Activated CD4-positive, alpha-beta T cell treated with anti-CD3 and anti-CD28 coated beads for 36 hours (primary cell): ENCODE results near the gene GPRIN1. TPM values are rescaled to one million over a fixed set of nuclear protein-coding genes. Genes with fewer than 3 reads are reported as not detected.
A peak's percentile ranks its signal among the peaks of the same experiment; 100 is the strongest.

Source experiments
- ATAC-seq: fragments of 200-7000 bp; cut with Tn5 transposase; one replicate; pipeline ENCODE4 v1.10.0; 2021; ENCODE audit warnings: mild to moderate bottlenecking, moderate library complexity
- CTCF ChIA-PET: fragments of 350-600 bp; sonication (Branson Sonifier 250); formaldehyde crosslinking; loops from one replicate; lab custom pipeline; 2021; ENCODE audit warnings: antibody characterized with exemption; lab: Charles Lee
- POLR2A ChIA-PET: fragments of 350-600 bp; sonication (Branson Sonifier 250); formaldehyde crosslinking; loops from one replicate; lab custom pipeline; 2021; ENCODE audit warnings: antibody characterized with exemption, inconsistent platforms; lab: Charles Lee
- DNase-seq: peaks from one replicate; pipeline ENCODE4 v3.0.0-alpha.2; 2020
- H3K27ac Mint-ChIP-seq: one replicate; pipeline ENCODE4 v1.8.0; 2021; ENCODE audit warnings: mixed read lengths
- H3K27me3 Mint-ChIP-seq: one replicate; pipeline ENCODE4 v1.8.0; 2021; ENCODE audit warnings: mixed read lengths
- H3K36me3 Mint-ChIP-seq: one replicate; pipeline ENCODE4 v1.8.0; 2021; ENCODE audit warnings: low read depth, mixed read lengths
- H3K4me1 Mint-ChIP-seq: one replicate; pipeline ENCODE4 v1.8.0; 2021; ENCODE audit warnings: mixed read lengths
- H3K4me3 Mint-ChIP-seq: one replicate; pipeline ENCODE4 v1.8.0; 2021; ENCODE audit warnings: mild to moderate bottlenecking, moderate library complexity, mixed read lengths
- H3K9me3 Mint-ChIP-seq: one replicate; pipeline ENCODE4 v1.8.0; 2021; ENCODE audit warnings: low read depth, mixed read lengths
- intact Hi-C, 2 experiments: fragments of 100-400 bp; cut with DNase I in 1 of 2; cut with micrococcal nuclease in 1 of 2; formaldehyde crosslinking; loops; one replicate each; pipeline versions ENCODE4 v1.14.2 to v1.15.1; 2022 to 2024; cut with DNase I, micrococcal nuclease
- total RNA-seq, 2 experiments: library from RNA; stranded (reverse); gene quantifications; one replicate each; pipeline ENCODE4 v1.2.3, GENCODE V29; 2021

The GPRIN1 gene
- total RNA-seq, 2 experiments from 2014 or later: 3.8 to 4.1 TPM

DNA sequence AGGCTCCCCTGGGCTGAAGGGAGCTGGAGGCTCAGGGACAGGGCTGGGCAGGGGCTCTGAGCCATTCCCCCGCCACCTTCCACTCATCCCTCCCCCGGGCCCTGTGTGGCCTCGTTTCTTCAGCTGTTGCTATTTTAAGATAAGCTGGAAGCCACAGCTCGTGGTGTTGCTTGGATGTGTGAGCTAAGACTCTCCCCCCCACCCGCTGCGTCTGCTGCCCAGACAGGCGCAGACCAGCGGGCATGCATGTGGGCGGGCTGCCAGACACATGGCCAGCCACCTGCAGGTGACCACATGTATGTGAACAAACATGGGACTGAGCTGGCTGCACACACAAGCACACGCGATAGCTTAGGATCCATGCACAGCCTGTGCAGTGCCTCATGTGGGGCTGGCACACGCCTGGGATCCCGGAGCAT lies 11.7 kb upstream of the GPRIN1 start:
- H3K27me3 Mint-ChIP-seq: peaks cover 48% of the 10 kb centered on the region

DNA sequence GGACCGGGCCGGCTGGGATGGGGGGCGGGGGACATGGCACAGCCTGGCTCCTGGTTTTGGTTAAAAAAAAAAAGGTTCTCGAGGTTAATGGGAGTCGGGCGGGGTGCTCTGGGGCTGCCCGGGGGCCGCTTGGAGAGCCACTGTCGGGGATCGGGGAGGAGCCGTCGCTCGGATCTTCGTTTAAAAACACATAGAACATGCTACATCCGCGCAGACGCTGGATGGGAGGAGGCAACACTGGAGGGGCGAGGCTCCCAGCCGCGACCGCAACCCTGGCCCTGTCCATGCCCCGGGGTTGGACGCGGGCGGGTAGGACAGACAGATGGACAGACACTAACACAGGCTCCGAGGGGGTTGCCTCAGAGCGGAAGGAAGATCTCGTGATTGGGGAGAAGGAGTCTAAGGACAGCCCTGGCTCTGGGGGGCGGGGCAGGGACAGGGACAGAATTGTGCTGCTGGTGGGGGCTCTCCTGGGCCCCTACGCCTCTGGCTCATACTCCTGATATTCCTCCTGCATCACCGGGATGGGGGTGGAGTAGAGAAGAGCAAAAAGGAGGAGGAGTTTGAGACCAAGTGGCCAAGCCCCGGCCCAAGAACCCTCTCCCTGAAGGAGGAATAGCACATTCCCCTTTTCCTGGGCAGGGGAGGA lies 10.5 kb upstream of the GPRIN1 start:
- Mint-ChIP-seq H3K9me3 (no peaks in the 10 kb centered on the region), H3K27me3 (peaks cover 46% of the 10 kb centered on the region), H3K4me3 (peak overlapping the region; percentile 42), H3K4me1 (peaks cover 8% of the 10 kb centered on the region), H3K36me3 (no peaks in the 10 kb centered on the region), H3K27ac (no peak overlapping the region)
- ATAC-seq (no peak), DNase-seq (no peak)
- ChIA-PET CTCF (no interaction called here), POLR2A (no interaction called here)
- intact Hi-C loops: no loop called here

More for the DNA sequence above, 11.7 kb upstream of the GPRIN1 start:
- Mint-ChIP-seq H3K27ac (no peak overlapping the region), H3K36me3 (no peaks in the 10 kb centered on the region), H3K4me1 (peaks cover 8% of the 10 kb centered on the region), H3K4me3 (no peak overlapping the region), H3K9me3 (no peaks in the 10 kb centered on the region)
- CTCF ChIA-PET: interaction anchor here (0.7 to 1.9 kb wide), 3 partner anchors 39 to 473 kb away, joined by 3 to 4 read pairs (median 4); no protein-coding TSS in a partner anchor
- no peak for DNase-seq
- intact Hi-C loops: no loop called here
- POLR2A ChIA-PET: no interaction called here
- ATAC-seq: no peak

DNA sequence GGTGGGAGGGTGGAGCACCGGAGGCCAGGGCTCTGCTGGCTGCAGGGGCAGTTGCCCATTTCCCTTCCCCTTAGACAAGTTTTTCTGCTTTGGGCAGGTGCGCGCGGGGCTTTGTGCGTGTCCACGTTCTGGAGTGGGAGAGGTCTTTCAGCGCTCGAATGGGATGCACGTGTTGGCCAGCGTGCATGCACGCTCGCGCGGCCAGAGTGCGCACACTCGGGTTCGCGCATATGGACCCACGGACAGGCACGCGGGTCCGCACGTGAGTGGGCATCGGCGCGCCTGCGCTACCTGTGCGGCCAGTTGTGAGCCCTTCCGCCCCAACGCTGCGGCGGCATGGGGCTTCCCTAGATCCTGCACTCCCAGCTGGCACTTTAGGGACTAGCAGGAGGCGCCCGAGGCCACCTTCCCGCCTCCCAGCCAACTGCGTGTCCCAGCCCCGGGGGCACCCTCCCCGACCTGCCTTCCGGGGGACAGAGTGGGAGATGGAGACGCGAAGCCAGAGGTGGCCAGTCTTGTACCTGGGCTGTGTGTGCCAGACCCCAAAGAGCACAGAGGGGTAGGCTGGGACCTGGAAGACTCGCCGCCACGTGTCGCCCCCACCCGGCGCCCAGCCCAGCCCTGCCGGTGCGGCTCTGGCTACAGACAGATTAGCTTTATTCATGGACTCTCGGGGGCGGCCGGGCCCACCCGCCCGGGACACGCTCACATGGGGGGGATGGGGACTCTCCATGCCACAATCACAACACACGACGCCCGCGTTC lies 9.8 kb upstream of the GPRIN1 start:
- CTCF ChIA-PET: interaction anchor here (0.7 kb wide), 1 partner anchor 465 kb away, joined by 3 read pairs; no protein-coding TSS in a partner anchor
- Mint-ChIP-seq H3K9me3 (no peaks in the 10 kb centered on the region), H3K27ac (no peak overlapping the region), H3K4me3 (peak overlapping the region; percentile 42), H3K36me3 (no peaks in the 10 kb centered on the region), H3K4me1 (peaks cover 8% of the 10 kb centered on the region), H3K27me3 (peaks cover 48% of the 10 kb centered on the region)
- no peak for ATAC-seq
- intact Hi-C loops: loop anchor here (1.0 kb wide), 5 partner anchors 9 to 203 kb away; partner anchors contain the start of genes CLTB (in 1 of the 2), EIF4E1B (in 1 of the 2), GPRIN1 (in 1 of the 2) and SNCB (in 1 of the 2)
- DNase-seq: no peak
- POLR2A ChIA-PET: no interaction called here

DNA sequence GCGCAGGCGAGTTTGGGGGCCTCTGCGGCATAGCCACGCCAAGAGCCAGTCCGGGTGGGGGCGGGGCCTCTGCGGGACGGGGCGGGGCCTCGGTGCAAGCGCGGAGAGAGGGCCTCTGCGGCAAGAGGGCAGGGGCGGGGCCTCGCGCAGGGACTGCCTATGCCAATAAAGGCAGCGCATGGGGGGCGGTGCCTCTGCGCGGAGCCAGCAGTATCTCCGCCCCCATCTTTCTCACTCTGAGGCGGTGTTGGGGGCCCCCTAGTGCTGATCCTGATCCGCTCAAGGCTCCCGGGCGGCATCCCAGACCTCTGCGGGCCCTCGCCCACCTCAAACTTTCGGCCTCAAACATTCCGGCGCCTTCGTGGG lies 9.2 kb upstream of the GPRIN1 start:
- H3K27me3 Mint-ChIP-seq: peaks cover 46% of the 10 kb centered on the region
- H3K9me3 Mint-ChIP-seq: no peaks in the 10 kb centered on the region
- H3K27ac Mint-ChIP-seq: no peak overlapping the region
- H3K4me1 Mint-ChIP-seq: peaks cover 8% of the 10 kb centered on the region
- CTCF ChIA-PET: interaction anchor here (0.7 to 1.0 kb wide), 3 partner anchors 49 to 466 kb away, joined by 3 to 5 read pairs (median 3); no protein-coding TSS in a partner anchor
- peak; percentile 95 for DNase-seq
- ATAC-seq: peak; percentile 100
- POLR2A ChIA-PET: no interaction called here
- no peaks in the 10 kb centered on the region for H3K36me3 Mint-ChIP-seq
- intact Hi-C loops: loop anchor here (1.0 kb wide), 5 partner anchors 9 to 203 kb away; partner anchors contain the start of genes CLTB (in 1 of the 2), EIF4E1B (in 1 of the 2), GPRIN1 (in 1 of the 2) and SNCB (in 1 of the 2)
- no peak overlapping the region for H3K4me3 Mint-ChIP-seq

DNA sequence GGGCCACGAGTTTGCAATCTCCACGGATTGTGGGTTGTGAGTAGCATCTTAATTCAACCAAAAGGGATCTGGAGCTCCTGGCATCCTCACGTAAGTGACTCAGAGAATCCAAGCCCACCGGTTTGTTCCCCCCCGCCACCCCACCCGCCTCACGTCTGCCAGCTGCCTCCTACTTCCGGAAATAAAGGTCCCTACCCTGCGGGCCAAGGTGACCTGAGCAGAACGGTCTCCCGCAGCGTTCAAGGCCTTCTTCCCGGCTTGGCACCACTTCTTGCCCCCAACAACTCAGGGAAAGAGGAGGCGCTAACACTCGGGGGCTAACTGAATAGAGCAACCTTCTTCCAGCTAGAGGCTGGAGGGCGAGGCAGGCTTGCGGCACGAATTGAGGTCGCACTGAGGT lies 8.8 kb upstream of the GPRIN1 start:
- Mint-ChIP-seq H3K27me3 (peaks cover 47% of the 10 kb centered on the region), H3K36me3 (no peaks in the 10 kb centered on the region), H3K9me3 (no peaks in the 10 kb centered on the region), H3K4me3 (no peak overlapping the region), H3K27ac (no peak overlapping the region), H3K4me1 (peaks cover 8% of the 10 kb centered on the region)
- CTCF ChIA-PET: interaction anchor here (0.7 to 1.0 kb wide), 4 partner anchors 12 to 466 kb away, joined by 3 to 5 read pairs (median 3); partner anchors contain the start of genes EIF4E1B and SNCB
- ATAC-seq: no peak
- POLR2A ChIA-PET: no interaction called here
- intact Hi-C loops: loop anchor here (1.0 kb wide), 5 partner anchors 8 to 202 kb away; partner anchors contain the start of genes CLTB (in 1 of the 2), EIF4E1B (in 1 of the 2), GPRIN1 (in 1 of the 2) and SNCB (in 1 of the 2)
- no peak for DNase-seq

DNA sequence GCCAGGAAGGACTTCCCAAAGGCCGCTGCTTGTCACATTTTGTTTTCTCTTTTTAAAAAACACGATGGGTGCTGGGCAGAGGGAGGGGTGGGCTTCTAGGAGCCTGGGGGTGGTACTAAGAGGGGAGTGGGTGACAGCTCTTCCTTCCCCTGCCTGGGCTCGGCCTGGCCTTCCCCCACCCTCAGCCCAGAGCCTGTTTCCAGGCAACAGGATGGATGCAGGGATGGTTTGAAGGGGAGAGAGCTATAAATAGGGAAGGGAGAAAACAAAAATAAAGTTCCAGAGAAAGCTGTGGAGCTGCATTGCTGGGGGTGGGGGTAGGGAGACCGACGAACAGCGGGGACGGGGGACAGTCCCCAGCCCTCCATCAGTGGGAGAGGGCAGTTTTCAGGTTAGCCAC lies 6.6 kb upstream of the GPRIN1 start:
- POLR2A ChIA-PET: no interaction called here
- H3K4me3 Mint-ChIP-seq: no peak overlapping the region
- peaks cover 56% of the 10 kb centered on the region for H3K27me3 Mint-ChIP-seq
- peaks cover 8% of the 10 kb centered on the region for H3K4me1 Mint-ChIP-seq
- DNase-seq (no peak), ATAC-seq (no peak)
- CTCF ChIA-PET: no interaction called here
- no peaks in the 10 kb centered on the region for H3K36me3 Mint-ChIP-seq
- no peak overlapping the region for H3K27ac Mint-ChIP-seq
- intact Hi-C loops: no loop called here
- no peaks in the 10 kb centered on the region for H3K9me3 Mint-ChIP-seq

DNA sequence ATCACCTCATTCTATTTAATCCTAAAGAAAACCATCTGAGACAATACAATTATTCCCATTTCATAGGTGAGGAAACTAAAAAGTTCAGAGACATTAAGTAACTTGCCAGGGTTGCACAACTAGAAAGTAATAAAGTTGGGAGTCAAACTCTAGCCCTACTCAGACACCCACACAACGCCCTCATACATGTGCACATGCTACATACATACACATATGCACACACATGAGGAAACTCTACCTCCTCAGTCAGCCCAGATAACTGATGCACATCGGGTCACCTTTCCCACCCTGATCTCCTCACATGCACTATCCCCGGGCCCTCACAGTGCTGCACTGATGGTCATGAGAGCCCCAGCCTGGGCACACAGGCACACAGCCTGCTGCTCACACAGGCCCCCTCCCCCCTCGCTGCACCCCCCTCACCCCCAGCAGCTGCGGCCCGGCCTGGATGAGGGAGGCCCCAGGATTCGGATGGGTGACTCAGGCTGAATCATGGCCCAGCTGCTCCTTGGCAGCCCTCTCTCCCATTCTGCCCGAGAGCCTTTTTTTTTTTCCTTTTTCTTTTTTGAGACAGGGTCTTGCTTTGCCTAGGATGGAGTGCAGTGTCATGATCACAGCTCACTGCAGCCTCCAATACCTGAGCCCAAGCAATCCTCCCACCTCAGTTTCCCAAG lies 5.0 kb upstream of the GPRIN1 start:
- ATAC-seq (no peak), DNase-seq (no peak)
- no peak overlapping the region for H3K27ac Mint-ChIP-seq
- no peaks in the 10 kb centered on the region for H3K9me3 Mint-ChIP-seq
- ChIA-PET POLR2A (no interaction called here), CTCF (no interaction called here)
- H3K4me1 Mint-ChIP-seq: peaks cover 6% of the 10 kb centered on the region
- peaks cover 50% of the 10 kb centered on the region for H3K27me3 Mint-ChIP-seq
- intact Hi-C loops: no loop called here
- H3K36me3 Mint-ChIP-seq: no peaks in the 10 kb centered on the region
- no peak overlapping the region for H3K4me3 Mint-ChIP-seq

DNA sequence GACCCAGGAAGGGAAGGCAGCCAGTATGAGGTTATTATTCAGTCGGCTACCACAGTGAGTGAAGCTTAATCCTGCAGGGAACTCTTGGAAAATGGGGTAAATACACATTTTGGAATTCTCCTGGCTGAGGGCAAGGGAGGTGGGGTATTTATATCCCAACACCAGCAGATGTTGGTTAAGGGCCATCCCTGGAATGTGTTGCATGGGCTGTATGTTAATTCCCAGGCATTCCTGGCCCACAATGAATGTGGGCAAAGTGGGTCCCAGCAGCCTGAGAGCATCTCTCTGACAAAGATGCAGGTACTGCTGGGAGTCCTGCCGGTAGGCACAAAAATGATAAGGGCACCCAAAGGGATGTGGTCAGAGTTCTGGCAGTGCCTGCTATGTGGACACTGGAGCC lies 2.9 kb upstream of the GPRIN1 start:
- H3K4me3 Mint-ChIP-seq: no peak overlapping the region
- no peak for DNase-seq
- POLR2A ChIA-PET: no interaction called here
- intact Hi-C loops: no loop called here
- H3K9me3 Mint-ChIP-seq: no peaks in the 10 kb centered on the region
- CTCF ChIA-PET: interaction anchor here (0.6 to 1.1 kb wide), 3 partner anchors 15 to 39 kb away, joined by 3 to 4 read pairs (median 3); no protein-coding TSS in a partner anchor
- no peak overlapping the region for H3K27ac Mint-ChIP-seq
- no peaks in the 10 kb centered on the region for H3K36me3 Mint-ChIP-seq
- no peak for ATAC-seq
- H3K27me3 Mint-ChIP-seq: peaks cover 43% of the 10 kb centered on the region
- H3K4me1 Mint-ChIP-seq: peaks cover 10% of the 10 kb centered on the region

DNA sequence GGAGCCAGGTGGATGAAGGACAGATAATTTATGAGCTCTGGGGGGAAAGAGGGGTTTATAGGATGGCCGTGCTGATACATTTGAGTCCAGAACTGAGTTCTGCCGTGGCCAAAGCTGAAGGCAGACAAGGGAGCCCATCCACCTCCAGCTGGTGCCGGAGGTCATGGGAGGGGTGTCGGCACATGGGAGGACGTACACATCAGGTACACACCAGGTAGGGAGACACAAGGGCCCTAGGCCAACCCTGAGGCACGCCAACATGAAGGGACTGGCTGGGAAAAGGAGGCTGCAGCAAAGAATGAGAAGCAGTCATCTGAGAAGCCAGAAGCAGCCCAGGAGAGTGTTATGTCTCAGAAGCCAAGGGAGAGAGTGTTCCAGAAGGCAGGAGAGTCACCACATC lies 2.1 kb upstream of the GPRIN1 start:
- ChIA-PET CTCF (interaction anchor here (0.6 kb wide), 1 partner anchor 110 kb away, joined by 3 read pairs; no protein-coding TSS in a partner anchor), POLR2A (interaction anchor here (0.6 kb wide), 1 partner anchor 56 kb away, joined by 4 read pairs; no protein-coding TSS in a partner anchor)
- intact Hi-C loops: no loop called here
- Mint-ChIP-seq H3K9me3 (no peaks in the 10 kb centered on the region), H3K4me1 (peaks cover 10% of the 10 kb centered on the region), H3K4me3 (no peak overlapping the region), H3K36me3 (no peaks in the 10 kb centered on the region), H3K27me3 (peaks cover 37% of the 10 kb centered on the region), H3K27ac (no peak overlapping the region)
- ATAC-seq (no peak), DNase-seq (no peak)

DNA sequence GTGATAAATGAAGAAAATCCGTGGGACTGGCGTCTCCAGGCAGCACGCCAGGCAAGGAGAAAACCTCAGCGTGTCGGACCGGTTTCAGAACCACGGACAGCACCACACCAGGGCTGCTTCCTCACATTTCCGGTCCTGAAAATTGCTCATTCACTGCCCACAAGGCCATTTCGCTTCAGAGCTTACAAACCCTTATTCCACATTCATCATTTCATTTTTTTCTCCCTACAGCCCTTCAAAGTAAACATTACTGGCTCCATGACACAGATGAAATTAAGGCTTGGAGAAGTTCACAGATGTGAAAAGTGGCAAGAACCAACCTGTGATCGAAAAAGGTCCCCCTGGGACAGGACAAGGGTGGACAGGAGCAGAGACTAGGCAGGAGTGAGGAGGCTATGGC lies 1.5 kb upstream of the GPRIN1 start:
- ChIA-PET POLR2A (interaction anchor here (0.6 kb wide), 1 partner anchor 56 kb away, joined by 4 read pairs; no protein-coding TSS in a partner anchor), CTCF (interaction anchor here (0.6 kb wide), 1 partner anchor 49 kb away, joined by 3 read pairs; no protein-coding TSS in a partner anchor)
- no peak for ATAC-seq
- H3K27ac Mint-ChIP-seq: no peak overlapping the region
- peaks cover 31% of the 10 kb centered on the region for H3K27me3 Mint-ChIP-seq
- no peaks in the 10 kb centered on the region for H3K9me3 Mint-ChIP-seq
- intact Hi-C loops: loop anchor here (2.0 kb wide), 3 partner anchors 35 to 815 kb away; partner anchors contain the start of gene TSPAN17 (in 1 of the 2)
- H3K36me3 Mint-ChIP-seq: no peaks in the 10 kb centered on the region
- H3K4me1 Mint-ChIP-seq: peaks cover 10% of the 10 kb centered on the region
- H3K4me3 Mint-ChIP-seq: no peak overlapping the region
- peak; percentile 79 for DNase-seq

DNA sequence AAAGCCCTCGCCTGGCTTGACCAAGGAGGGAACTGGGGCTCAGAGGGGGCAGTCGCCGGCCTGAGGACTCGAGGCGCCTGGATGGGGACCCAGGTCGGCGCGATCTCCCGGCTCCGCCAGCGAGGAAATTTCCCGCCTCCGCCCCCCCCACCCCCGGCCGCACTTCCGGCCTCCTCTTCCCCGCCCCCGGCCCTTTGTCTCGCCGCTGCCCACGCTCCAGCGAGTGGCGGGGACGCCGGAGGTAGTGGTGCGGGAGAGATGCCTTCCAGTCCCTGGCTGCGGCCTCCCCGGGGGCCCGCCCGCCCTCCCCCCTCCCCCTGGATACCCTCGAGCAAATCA lies 448 bp upstream of the GPRIN1 start:
- intact Hi-C loops: loop anchor here (1.0 to 2.0 kb wide), 8 partner anchors 9 to 814 kb away; partner anchors contain the start of genes TSPAN17 (in 2 of the 2) and CLTB (in 1 of the 2)
- Mint-ChIP-seq H3K27me3 (peaks cover 28% of the 10 kb centered on the region), H3K4me3 (peak overlapping the region; percentile 60), H3K4me1 (peaks cover 10% of the 10 kb centered on the region), H3K36me3 (no peaks in the 10 kb centered on the region), H3K27ac (no peak overlapping the region), H3K9me3 (no peaks in the 10 kb centered on the region)
- ATAC-seq (no peak), DNase-seq (no peak)
- ChIA-PET CTCF (no interaction called here), POLR2A (no interaction called here)
